IMR-90 (cell line): ENCODE measurements around the gene RAB11B.
"Not testable (repeated sequence)": the region's sequence is repeated elsewhere in the genome, so short reads cannot be mapped to it uniquely, and the experiment has no call there.

Source experiments
- CHD1 ChIP-seq: IDR thresholded peaks from 2 replicates; pipeline ENCODE4 v1.6.1; 2012; ENCODE audit warnings: low read depth, low read length, improper control_type of control experiment
- POLR2A ChIP-seq: IDR thresholded peaks from 2 replicates; pipeline ENCODE4 v1.6.1; 2012; ENCODE audit warnings: mild to moderate bottlenecking, low read depth, low read length
- TF ChIP-seq, protein P1 (sequence below): conservative IDR thresholded peaks from 2 replicates; pipeline ENCODE4 v1.5.1; 2012; ENCODE audit warnings: mild to moderate bottlenecking, low read depth, low read length, improper control_type of control experiment

DNA sequence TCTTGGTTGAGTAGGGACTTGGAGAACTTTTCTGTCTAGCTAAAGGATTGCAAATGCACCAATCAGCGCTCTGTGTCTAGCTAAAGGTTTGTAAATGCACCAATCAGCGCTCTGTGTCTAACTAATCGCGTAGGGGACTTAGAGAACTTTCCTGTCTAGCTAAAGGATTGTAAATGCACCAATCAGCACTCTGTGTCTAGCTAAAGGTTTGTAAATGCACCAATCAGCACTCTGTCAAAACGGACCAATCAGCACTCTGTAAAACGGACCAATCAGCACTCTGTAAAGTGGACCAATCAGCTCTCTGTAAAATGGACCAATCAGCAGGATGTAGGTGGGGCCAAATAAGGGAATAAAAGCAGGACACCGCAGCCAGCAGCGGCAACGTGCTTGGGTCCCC, 3.7 kb upstream of the RAB11B start:
- TF ChIP-seq POLR2A, CHD1: not testable (repeated sequence)
- TF ChIP-seq, protein P1, sequence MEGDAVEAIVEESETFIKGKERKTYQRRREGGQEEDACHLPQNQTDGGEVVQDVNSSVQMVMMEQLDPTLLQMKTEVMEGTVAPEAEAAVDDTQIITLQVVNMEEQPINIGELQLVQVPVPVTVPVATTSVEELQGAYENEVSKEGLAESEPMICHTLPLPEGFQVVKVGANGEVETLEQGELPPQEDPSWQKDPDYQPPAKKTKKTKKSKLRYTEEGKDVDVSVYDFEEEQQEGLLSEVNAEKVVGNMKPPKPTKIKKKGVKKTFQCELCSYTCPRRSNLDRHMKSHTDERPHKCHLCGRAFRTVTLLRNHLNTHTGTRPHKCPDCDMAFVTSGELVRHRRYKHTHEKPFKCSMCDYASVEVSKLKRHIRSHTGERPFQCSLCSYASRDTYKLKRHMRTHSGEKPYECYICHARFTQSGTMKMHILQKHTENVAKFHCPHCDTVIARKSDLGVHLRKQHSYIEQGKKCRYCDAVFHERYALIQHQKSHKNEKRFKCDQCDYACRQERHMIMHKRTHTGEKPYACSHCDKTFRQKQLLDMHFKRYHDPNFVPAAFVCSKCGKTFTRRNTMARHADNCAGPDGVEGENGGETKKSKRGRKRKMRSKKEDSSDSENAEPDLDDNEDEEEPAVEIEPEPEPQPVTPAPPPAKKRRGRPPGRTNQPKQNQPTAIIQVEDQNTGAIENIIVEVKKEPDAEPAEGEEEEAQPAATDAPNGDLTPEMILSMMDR = not testable (repeated sequence)
